H4 (cell line): Measurements from ENCODE around the gene TRMT10C. TPM values are rescaled to one million over a fixed set of nuclear protein-coding genes. Genes with fewer than 3 reads are reported as not detected.
"Not testable (repeated sequence)": the region's sequence is repeated elsewhere in the genome, so short reads cannot be mapped to it uniquely, and the experiment has no call there.

Source experiments
- DNase-seq: peaks from one replicate; pipeline ENCODE4 v3.0.0-alpha.2; 2015; ENCODE audit warnings: low spot score
- total RNA-seq: library from RNA; depleted of rRNA; stranded (reverse); fragments of >200 nt; shearing (Covaris generic); gene quantifications from 2 replicates; pipeline ENCODE4 v1.2.3, GENCODE V29; 2014; rRNA removed

Gene TRMT10C
- total RNA-seq: 37.7 and 49.4 TPM in 2 replicates

DNA sequence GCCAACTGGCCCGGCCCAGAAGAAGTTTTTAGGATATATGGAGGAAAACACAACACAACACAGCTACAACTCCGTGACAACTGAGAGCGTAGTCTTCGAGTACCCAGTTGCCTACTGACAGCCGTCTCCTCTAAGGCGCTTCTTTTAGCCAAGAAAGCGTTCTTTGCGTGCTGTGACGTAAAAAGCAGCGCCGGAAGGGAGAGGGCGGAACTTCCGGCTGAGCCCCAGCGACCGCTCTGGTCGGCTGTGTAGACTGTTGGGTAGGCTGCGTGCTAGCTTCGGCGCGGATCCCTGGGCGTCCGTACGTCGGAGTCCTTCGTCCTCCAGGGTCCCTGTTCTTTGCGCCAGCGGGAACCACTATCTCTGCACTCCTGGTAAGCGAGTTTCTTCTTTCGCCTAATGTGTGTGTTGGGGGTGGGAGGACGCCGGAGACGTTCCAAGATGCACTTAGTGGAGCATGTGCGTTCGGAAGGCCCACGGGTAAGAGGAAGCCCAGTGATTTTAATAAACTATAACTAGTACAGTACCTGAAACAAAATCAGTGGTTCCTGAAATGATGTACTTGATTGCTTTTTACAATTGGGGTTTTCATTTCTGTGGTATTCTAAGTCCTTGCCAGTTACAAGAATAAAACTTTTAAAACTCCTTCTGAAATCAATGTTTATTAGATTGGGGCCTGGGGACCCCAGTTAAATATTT lies at the start of gene TRMT10C:
Gene TRMT10C (plus strand): TSS at position 239 of the 699 bp plus-strand sequence. CDS start 2,914 bp downstream, outside the sequence.
- peak; percentile 87 for DNase-seq

DNA sequence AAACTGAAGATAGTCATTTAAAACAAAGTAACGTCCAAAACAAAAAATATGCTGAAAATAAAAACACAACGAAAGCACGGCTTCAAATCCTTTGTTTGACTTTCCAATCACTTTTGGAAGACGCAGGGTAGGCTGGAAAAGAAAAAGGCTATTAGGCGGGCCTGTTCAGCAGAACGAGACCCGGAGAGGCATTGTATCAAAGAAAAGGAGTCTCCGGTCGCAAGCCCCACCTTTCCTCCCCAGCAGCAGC lies 49.3 kb upstream of the TRMT10C start:
- DNase-seq: no peak

DNA sequence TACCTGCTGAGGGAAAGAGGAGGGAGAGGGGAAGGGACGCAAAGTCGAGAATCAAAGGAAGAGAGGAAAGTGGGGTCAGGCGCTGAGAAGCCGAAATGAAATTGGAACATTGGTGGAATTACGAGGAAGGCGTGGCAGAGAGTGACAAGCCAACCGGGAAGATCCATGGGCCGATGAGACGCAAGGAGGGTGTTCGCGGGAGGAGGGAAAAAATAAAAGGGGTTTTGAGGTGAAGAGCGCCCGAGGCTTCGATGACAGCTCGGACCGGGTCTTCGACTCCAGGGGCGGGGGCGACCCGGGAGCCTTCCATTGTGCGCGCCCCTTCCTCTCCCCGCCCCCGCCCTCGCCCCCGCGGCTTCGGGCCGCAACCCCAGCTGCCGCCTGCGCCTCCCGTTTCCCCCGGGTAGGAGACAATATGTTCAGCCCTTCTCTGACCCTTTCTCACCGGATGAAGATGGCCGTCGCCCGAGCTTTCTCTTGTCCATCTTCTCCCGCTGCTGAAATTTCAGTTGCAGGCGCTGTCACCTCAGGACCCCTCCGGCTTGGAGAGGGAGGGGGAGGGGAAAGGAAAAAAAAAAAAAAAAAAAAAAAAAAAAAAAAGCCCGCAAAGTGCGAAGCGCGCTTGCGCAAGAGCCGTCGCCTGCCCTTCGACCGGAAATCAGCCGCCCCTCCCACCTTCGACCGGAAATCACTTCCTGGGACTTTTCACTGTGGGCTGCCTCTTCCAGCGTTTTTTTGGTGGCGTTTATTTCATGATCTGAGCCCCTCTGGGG lies 48.8 kb upstream of the TRMT10C start, which contains the start of gene SENP7:
Gene SENP7 (minus strand): TSS at position 567 of the 773 bp plus-strand sequence. CDS start 82 bp downstream, at position 485.
- DNase-seq: peak; percentile 77

GRCh38 chr3:101513419-101513986 lies 48.2 kb upstream of the TRMT10C start:
- no peak for DNase-seq

DNA sequence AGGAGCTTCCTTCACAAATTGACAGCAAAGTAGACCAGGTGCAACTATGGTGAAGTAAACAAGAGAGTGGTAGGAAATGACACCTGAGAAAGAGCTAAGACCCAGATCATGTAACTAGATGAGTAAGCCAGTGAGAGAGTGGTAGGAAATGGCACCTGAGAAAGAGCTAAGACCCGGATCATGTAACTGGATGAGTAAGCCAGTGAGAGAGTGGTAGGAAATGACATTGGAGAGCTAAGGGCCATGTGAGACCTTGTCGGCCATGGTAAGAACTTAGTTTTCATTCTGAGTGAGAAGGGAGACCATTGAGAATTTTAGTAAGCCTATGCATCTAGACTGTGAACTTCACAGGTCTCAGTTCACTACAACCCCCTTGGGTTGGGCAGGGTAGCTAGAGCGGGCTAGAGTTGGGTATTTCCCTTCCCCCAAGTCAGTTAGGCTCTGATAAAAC lies 43.2 kb upstream of the TRMT10C start:
- DNase-seq: peak; percentile 21

DNA sequence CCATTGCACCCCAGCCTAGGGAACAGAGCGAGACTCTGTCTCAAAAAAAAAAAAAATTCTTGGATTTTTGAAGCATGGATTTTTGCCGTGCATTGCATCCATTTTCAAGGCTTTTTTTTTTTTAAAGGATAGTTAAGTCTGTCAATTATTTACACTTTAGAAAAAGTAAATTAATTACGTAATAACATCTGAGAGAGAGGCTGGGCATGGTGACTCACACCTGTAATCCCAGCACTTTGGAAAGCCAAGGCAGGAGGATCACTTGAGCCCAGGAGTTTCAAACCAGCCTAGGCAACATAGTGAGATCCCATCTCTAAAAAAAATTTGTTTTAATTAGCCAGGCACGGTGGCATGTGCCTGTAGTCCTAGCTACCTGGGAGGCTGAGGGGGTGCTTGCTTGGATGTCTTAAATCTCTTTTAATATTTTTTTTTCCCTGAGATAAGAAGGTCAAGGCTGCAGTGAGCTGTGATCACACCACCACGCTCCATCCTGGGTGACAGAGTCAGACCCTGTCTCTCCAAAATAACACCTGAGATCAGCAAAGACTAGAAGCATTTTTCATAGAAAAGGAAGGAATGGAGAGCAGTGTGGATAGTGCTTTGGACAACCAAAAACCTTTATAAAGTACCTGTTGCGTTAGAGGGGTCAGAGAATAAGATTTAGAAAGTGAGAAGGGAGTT lies 41.8 kb upstream of the TRMT10C start:
- no peak for DNase-seq

DNA sequence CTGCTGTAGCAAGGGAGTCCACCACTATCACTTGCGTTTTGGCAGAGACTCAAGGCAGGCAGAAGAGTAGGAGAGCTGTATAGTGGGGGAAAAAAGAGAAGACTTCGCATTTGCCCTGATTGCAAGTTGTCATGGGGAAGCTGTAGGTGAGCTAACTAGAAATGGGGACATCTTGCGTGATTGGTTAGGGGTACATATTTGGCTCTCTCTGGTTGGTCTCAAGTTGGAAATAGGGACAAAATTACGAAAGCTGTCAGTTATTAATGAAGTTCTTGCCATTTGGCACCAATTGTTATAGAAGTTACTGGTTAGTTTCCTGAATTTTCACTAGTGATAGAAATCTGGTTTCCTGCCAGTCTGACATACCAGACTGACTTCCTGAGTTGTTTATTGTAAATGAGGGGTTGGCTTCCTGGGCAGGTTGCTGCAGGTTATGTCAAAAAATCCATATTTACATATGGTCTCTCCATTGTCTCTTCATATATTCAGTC lies 40.4 kb upstream of the TRMT10C start:
- no peak for DNase-seq

DNA sequence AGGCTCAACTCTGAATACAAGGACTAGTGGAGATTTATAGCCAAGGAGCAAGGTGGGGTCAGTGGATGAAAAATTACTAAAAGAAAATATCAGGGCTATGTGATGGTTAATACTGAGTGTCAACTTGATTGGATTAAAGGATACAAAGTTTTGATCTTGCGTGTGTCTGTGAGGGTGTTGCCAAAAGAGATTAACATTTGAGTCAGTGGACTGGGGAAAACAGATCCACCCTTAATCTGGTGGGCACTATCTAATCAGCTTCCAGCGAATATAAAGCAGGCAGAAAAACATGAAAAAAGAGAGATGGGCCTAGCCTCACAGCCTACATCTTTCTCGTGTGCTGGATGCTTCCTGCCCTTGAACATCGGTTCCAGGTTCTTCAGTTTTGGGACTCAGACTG lies 34.2 kb upstream of the TRMT10C start:
- no peak for DNase-seq

DNA sequence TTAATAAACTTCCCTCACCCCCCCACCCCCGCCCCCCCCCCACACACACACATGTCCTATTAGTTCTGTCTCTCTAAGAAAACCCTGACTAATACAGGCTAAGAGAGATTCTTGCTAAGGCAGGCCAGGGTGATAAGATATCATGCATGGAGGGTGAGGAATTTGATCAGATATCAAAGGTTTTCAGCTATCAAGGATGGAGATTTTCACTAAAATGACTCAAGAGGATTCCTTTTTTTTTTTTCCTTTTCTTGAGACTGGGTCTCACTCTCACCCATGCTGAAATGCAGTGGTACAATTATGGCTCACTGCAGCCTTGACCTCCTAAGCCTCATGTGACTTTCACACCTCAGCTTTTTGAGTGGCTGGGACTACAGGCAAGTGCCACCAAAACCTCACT lies 33.8 kb upstream of the TRMT10C start:
- no peak for DNase-seq

- DNase-seq: no peak
Measured at GRCh38 chr3:101529816-101530685, 31.6 kb upstream of the TRMT10C start.

DNA sequence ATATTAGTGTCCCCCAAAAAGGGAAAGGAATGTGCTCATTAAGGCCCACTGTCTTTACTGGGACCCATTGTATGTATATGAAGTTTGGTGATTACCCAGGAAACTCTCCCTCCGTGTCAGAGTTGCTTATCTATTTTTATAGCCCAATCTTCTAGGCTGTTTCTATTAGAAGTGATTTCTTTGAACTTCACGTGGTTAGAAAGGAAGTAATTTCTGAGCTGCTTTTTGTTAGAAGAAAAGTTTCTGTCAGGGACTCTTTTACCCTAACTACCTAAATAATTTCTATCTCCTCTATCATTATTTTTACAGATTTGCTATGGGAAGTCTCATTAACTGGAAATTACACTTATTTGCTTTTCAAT lies 31.0 kb upstream of the TRMT10C start:
- no peak for DNase-seq

GRCh38 chr3:101531473-101532086 lies 30.1 kb upstream of the TRMT10C start:
- DNase-seq: no peak

DNA sequence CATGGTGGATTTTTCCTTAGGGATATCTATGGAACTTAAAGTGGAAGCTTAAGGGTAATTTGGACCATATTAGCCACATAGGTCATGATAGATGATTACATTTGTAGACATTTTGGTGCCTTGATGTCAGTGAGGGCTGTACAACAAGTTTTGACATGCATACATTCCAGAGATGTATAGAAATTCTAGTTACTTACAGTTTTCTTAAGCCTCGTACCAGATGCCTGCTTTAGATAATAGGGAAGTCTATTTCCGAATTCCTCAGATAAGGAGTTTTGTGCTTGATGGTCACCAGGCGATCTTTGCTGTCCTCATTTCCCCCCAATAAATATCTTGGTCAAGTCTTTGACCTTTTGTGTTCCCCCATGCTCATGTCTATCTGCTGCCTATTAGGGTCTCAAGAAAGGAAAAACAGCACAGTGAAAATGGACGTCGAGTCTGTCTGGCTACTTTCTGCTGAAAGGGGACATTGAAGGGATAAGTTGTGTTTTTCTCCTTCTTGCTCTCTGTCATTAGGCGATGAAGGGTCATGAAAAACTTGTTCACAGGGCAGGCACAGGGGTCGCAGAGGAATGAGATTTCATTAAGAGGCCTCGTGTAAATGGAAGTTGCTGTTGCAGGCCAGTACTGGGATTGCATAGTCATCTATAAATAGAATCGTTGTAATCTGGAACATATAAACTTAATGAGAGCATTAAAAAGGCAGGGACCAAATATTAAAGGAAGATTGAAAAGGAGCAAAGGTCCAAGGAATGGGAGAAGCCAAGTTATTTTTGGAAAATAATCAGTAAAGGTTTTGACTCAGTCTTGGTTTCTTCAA lies 28.7 kb upstream of the TRMT10C start:
- no peak for DNase-seq

DNA sequence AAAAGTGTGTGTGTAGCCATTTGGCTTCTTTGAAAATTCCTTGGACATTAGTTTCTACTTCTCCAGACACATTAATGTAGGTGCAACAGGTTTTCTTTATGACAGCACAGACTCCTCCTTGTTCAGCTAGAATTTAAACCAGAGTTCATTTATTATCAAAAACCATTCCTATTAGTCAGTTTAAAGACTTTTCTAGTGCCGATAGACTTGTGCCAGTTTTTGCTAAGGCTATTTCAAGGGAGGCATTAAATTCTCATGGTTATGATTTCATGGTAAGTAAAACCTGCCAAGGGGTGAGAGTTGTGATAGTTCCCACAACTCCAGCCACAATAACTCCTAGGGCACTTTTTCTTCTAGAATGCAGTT lies 28.1 kb upstream of the TRMT10C start:
- DNase-seq: no peak

DNA sequence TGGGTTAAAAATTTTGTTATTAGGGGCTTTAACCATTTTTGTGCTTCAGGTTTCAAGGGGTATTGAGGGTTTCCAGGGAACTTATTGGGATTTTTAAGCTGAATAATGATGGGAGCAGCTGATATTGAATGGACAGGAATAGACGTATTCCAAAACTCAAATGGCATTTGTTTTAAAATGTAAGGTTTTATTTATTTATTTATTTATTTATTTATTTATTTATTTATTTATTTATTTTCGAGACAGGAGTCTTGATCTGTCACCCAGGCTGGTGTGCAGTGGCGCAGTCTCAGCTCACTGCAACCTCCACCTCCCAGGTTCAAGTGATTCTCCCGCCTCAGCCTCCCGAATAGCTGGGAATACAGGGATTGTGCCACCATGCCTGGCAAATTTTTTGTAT lies 26.4 kb upstream of the TRMT10C start:
- DNase-seq: no peak

DNA sequence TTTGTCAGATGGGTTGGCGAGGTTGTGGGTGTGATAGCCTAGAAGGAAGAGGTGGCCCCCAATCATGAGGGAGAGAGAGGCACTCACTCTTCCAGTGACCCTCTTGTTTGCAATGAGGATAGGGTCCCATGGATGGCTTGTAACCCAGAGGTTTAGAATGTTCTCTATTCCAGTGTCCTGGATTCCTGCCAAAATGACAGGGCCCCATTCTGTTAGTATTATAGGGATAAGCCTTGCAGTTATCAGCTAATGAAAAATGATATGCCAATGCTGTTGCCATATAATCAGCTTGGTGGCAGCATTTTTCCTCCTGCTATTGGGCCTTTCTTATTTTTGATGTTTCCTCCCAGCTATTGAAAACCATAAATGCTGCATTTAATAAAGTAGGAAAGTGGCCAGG lies 25.4 kb upstream of the TRMT10C start:
- DNase-seq: no peak

DNA sequence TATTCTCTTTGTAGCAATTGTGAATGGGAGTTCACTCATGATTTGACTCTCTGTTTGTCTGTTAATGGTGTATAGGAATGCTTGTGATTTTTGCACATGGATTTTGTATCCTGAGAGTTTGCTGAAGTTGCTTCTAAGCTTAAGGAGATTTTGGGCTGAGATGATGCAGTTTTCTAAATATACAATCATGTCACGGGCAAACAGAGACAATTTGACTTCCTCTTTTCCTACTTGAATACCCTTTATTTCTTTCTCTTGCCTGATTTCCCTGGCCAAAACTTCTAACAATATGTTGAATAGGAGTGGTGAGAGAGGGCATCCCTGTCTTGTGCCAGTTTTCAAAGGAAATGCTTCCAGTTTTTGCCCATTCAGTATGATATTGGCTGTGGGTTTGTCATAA lies 24.7 kb upstream of the TRMT10C start:
- DNase-seq: not testable (repeated sequence)

GRCh38 chr3:101542957-101543356 lies 18.7 kb upstream of the TRMT10C start:
- DNase-seq: no peak

- DNase-seq: no peak
Measured at GRCh38 chr3:101544161-101544850, 17.4 kb upstream of the TRMT10C start.
